Measurements from ENCODE around the gene HSPA1B.

DNA sequence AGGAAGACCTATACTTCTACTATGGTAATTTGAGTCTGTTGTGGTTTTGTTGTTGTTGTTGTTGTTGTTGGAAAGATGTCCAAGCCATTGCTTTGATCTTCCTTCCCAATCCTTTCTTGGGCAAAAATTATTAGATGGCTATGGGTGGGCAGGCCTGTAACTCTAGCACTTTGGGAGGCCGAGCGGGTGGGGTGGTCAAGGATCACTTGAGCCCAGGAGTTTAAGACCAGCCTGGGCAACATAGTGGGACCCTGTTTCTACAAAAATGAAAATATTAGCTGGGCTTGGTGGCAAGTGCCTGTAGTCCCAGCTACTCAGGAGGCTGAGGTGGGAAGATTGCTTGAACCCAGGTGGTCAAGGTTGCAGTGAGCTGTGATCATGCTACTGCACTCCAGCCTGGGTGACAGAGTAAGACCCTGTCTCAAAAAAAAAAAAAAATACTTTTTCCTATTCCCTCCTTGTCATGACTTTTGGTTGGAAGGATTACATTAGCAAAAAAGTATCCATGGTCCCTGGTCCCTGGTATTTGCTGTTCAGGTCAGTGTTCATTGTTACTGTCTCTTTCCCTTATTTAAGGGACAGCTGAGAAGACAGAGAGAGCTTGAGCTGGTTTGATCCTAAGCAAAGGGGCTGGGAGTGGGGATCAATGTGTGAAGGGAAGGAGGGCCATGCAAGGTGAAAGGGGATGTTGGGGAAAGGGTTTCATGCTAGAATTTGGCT, 23.4 kb downstream of the HSPA1B start:
- no peak for TF ChIP-seq POLR2A (IDR thresholded peaks at IDR 0.05)
- TF ChIP-seq, protein P1, sequence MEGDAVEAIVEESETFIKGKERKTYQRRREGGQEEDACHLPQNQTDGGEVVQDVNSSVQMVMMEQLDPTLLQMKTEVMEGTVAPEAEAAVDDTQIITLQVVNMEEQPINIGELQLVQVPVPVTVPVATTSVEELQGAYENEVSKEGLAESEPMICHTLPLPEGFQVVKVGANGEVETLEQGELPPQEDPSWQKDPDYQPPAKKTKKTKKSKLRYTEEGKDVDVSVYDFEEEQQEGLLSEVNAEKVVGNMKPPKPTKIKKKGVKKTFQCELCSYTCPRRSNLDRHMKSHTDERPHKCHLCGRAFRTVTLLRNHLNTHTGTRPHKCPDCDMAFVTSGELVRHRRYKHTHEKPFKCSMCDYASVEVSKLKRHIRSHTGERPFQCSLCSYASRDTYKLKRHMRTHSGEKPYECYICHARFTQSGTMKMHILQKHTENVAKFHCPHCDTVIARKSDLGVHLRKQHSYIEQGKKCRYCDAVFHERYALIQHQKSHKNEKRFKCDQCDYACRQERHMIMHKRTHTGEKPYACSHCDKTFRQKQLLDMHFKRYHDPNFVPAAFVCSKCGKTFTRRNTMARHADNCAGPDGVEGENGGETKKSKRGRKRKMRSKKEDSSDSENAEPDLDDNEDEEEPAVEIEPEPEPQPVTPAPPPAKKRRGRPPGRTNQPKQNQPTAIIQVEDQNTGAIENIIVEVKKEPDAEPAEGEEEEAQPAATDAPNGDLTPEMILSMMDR (IDR thresholded peaks at IDR 0.05 in 4 of 5, conservative IDR thresholded peaks at IDR 0.05 in 1 of 5), result no peak
